PFSK-1 (cell line): ENCODE measurements around the gene UNC80.

ENCODE experiments used
- FOXP2 ChIP-seq: optimal IDR thresholded peaks from 2 replicates; pipeline ENCODE3; 2011; ENCODE audit warnings: borderline replicate concordance, control low read depth, inconsistent platforms; ENCODE audit not compliant: insufficient read depth; ENCODE audit errors: extremely low read length, extremely low read depth
- POLR2AphosphoS5 ChIP-seq: IDR thresholded peaks from 2 replicates; pipeline ENCODE4 v1.6.1; 2012; ENCODE audit warnings: low read depth, mild to moderate bottlenecking, control low read depth, low read length, moderate library complexity
- SIN3A ChIP-seq: IDR thresholded peaks from 2 replicates; pipeline ENCODE4 v1.6.1; 2012; ENCODE audit warnings: mild to moderate bottlenecking, low read length, moderate library complexity, borderline replicate concordance; ENCODE audit not compliant: insufficient read depth
- TAF1 ChIP-seq: IDR thresholded peaks from 2 replicates; pipeline ENCODE4 v1.6.1; 2012; ENCODE audit warnings: low read length, control low read depth, borderline replicate concordance; ENCODE audit not compliant: insufficient read depth
- TF ChIP-seq, protein P1 (sequence below), 2 experiments: IDR thresholded peaks; 2 replicates each; pipeline versions ENCODE4 v1.6.1 to v1.8.0; 2011 to 2012; ENCODE audit warnings: low read depth in 2 of 2, low read length in 2 of 2, control low read depth in 1 of 2, inconsistent platforms in 1 of 2, mild to moderate bottlenecking in 1 of 2, moderate library complexity in 1 of 2; ENCODE audit not compliant: insufficient read depth in 1 of 2

Gene UNC80

DNA sequence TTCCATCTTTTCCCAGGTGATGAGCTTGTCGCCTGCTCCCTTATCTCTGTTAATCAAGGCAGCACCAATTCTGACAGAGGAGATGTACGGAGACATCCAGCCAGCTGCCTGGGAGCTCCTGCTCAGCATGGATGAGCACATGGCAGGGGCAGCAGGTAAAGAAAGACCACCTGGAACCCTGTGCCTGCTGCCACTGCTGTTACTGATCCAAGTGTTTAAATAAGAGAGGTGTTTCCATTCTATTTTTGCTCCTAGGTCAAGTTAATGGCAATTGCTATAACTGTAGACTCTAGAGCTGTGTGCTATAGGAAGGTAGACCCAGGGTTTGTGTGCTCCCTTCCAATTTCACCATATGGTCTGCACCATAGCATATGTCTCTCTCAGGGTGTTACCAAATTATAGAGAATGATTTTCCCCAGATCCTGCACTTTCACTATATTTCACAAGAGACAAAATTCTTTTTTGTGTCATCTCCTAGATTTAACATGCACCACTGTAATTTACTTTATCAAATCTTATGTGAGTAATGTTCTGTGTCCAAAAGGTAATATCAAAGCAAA, 142.2 kb downstream of the UNC80 start:
- TF ChIP-seq SIN3A, result no peak
- TF ChIP-seq POLR2AphosphoS5, result no peak
- TF ChIP-seq, protein P1, sequence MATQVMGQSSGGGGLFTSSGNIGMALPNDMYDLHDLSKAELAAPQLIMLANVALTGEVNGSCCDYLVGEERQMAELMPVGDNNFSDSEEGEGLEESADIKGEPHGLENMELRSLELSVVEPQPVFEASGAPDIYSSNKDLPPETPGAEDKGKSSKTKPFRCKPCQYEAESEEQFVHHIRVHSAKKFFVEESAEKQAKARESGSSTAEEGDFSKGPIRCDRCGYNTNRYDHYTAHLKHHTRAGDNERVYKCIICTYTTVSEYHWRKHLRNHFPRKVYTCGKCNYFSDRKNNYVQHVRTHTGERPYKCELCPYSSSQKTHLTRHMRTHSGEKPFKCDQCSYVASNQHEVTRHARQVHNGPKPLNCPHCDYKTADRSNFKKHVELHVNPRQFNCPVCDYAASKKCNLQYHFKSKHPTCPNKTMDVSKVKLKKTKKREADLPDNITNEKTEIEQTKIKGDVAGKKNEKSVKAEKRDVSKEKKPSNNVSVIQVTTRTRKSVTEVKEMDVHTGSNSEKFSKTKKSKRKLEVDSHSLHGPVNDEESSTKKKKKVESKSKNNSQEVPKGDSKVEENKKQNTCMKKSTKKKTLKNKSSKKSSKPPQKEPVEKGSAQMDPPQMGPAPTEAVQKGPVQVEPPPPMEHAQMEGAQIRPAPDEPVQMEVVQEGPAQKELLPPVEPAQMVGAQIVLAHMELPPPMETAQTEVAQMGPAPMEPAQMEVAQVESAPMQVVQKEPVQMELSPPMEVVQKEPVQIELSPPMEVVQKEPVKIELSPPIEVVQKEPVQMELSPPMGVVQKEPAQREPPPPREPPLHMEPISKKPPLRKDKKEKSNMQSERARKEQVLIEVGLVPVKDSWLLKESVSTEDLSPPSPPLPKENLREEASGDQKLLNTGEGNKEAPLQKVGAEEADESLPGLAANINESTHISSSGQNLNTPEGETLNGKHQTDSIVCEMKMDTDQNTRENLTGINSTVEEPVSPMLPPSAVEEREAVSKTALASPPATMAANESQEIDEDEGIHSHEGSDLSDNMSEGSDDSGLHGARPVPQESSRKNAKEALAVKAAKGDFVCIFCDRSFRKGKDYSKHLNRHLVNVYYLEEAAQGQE (IDR thresholded peaks at IDR 0.05; ENCODE audit: insufficient read depth in 1 of 2, low read depth in 2 of 2, low read length in 2 of 2), result no peak
- no peak for TF ChIP-seq FOXP2
- TF ChIP-seq TAF1, result no peak

DNA sequence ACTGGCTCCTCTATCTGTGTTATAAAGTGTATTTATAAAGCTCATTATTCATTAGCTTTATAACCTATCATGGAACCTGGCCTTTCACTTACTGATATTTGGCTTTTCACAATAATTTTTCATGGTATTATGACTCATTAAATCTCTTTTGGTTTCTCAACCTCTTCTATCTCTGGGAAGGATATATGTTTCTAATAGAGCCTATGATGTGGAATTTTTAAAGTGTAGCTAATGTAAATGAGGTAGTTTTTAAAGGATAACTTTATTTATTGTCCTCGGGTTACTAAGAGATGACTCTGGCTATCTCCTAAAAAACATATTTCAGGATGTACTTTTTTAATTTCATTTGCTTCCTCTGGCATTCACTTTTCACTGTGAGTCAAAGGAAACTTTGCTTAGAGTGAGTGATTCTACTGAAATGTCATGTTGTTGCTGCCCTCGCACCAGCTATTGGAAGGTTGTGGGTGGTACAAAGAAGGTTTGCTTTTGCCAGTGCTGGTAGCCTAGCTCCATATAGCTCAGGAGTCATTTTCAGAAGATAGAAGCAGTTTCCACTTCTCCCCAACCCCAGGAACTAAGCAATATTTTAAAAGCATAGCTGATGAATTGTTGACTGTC, 145.6 kb downstream of the UNC80 start:
- no peak for TF ChIP-seq POLR2AphosphoS5
- no peak for TF ChIP-seq SIN3A
- no peak for TF ChIP-seq FOXP2
- TF ChIP-seq, protein P1 (IDR thresholded peaks at IDR 0.05; ENCODE audit: insufficient read depth in 1 of 2, low read depth in 2 of 2, low read length in 2 of 2), result no peak
- no peak for TF ChIP-seq TAF1

DNA sequence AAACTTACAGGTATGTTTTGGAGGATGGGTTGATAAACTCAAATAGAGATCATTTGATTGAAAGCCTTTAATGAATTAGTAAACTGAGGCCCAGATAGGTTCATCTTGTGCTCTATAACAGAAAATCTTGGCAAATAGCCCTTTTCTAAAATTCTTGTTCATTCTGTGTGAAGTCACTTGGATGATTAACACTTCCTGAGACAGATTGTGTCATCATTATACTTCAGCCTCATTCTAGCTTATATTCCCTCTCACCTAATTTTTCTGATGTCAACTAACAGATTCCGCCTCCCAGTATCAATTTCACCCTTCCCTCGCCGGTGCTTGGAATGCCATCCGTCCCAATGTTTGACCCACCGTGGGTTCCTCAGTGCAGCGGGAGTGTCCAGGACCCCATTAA, 146.6 kb downstream of the UNC80 start:
- TF ChIP-seq FOXP2 (no peak), POLR2AphosphoS5 (no peak), SIN3A (no peak), TAF1 (no peak)
- TF ChIP-seq, protein P1 (IDR thresholded peaks at IDR 0.05; ENCODE audit: insufficient read depth in 1 of 2, low read depth in 2 of 2, low read length in 2 of 2), result no peak

DNA sequence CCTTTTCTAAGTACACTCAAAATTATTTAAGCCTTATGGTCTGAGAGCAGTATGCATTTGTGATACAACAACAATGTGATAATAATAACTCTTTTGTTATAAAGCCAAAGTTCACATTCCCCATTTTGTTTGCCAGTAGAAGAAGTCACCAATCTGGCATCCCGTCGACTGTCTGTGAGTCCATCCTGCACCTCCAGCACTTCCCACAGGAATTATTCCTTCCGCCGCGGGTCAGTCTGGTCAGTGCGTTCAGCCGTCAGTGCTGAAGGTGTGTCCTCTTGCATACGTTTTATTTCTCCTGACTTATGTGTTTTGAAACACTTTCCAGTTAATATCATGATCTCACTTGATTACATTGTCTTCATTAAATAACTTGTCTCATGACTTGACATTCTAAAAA, 150.5 kb downstream of the UNC80 start:
- TF ChIP-seq TAF1, result no peak
- TF ChIP-seq POLR2AphosphoS5, result no peak
- TF ChIP-seq, protein P1 (IDR thresholded peaks at IDR 0.05; ENCODE audit: insufficient read depth in 1 of 2, low read depth in 2 of 2, low read length in 2 of 2), result no peak

DNA sequence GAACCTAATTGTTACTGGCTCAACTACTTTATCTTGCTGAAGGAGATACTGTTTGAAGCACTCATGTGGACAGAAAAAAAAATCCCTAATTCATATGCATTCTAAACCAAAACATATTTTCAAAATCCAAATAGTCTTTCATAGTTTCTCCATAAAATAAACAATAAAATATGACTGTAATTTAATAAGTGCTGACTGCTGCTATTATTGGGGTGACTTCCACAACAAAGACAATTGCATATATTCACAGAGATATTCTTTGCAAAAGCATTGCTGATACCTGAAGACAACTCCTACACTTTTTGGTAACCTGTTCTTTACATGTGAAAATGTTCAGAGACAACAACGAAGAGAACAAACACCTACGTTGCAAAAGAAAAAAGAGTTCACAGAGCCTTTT, 157.7 kb downstream of the UNC80 start:
- no peak for TF ChIP-seq FOXP2
- no peak for TF ChIP-seq SIN3A
- no peak for TF ChIP-seq POLR2AphosphoS5
- TF ChIP-seq TAF1, result no peak
- TF ChIP-seq, protein P1 (IDR thresholded peaks at IDR 0.05; ENCODE audit: insufficient read depth in 1 of 2, low read depth in 2 of 2, low read length in 2 of 2), result no peak
